ENCODE results near the gene CRYZ.

The CRYZ gene

DNA sequence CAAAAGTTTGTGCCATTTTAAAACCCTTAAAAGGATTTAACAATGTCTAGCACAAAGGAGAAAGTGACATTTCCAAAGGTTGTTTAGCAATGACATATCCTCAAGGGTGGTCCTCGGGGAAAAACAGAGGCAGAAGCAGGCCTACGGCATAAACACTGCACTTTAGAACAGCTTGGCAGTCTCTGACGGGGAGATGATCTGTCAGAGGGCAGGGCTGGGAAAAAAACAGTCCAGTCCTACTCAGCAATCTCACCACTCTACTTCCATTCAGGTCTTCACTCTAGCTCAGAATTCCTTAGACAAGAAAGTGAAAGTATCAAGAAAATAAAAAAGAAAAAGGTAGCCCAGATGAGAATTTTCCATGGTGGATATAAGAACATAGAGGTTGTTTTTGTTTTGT, 4.1 kb downstream of the CRYZ start:
- no peak for ATAC-seq
- TF ChIP-seq, protein P1, sequence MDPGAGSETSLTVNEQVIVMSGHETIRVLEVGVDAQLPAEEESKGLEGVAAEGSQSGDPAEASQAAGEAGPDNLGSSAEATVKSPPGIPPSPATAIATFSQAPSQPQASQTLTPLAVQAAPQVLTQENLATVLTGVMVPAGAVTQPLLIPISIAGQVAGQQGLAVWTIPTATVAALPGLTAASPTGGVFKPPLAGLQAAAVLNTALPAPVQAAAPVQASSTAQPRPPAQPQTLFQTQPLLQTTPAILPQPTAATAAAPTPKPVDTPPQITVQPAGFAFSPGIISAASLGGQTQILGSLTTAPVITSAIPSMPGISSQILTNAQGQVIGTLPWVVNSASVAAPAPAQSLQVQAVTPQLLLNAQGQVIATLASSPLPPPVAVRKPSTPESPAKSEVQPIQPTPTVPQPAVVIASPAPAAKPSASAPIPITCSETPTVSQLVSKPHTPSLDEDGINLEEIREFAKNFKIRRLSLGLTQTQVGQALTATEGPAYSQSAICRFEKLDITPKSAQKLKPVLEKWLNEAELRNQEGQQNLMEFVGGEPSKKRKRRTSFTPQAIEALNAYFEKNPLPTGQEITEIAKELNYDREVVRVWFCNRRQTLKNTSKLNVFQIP (CRISPR knock-in tag; IDR thresholded peaks at IDR 0.05; ENCODE audit: borderline replicate concordance, low read depth) = no peak
- no peak for TF ChIP-seq CSRNP3 (CRISPR knock-in tag; IDR thresholded peaks at IDR 0.05)
- no peak for TF ChIP-seq ZNF565 (CRISPR knock-in tag; conservative IDR thresholded peaks at IDR 0.05; ENCODE audit: low read depth)
- TF ChIP-seq ZNF8 (CRISPR knock-in tag; IDR thresholded peaks at IDR 0.05) = no peak
- TF ChIP-seq PATZ1 (CRISPR knock-in tag; IDR thresholded peaks at IDR 0.05; ENCODE audit: borderline replicate concordance) = no peak
- TF ChIP-seq ARNTL (CRISPR knock-in tag; IDR thresholded peaks at IDR 0.05; ENCODE audit: borderline replicate concordance, low read depth) = no peak
- no peak for TF ChIP-seq ESRRG (CRISPR knock-in tag; IDR thresholded peaks at IDR 0.05)
- TF ChIP-seq RARB (CRISPR knock-in tag; IDR thresholded peaks at IDR 0.05) = no peak
- TF ChIP-seq, protein P2, sequence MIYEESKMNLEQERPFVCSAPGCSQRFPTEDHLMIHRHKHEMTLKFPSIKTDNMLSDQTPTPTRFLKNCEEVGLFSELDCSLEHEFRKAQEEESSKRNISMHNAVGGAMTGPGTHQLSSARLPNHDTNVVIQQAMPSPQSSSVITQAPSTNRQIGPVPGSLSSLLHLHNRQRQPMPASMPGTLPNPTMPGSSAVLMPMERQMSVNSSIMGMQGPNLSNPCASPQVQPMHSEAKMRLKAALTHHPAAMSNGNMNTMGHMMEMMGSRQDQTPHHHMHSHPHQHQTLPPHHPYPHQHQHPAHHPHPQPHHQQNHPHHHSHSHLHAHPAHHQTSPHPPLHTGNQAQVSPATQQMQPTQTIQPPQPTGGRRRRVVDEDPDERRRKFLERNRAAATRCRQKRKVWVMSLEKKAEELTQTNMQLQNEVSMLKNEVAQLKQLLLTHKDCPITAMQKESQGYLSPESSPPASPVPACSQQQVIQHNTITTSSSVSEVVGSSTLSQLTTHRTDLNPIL (CRISPR knock-in tag; IDR thresholded peaks at IDR 0.05; ENCODE audit: low read depth) = no peak
- no peak for TF ChIP-seq ZC3H10 (CRISPR knock-in tag; IDR thresholded peaks at IDR 0.05)
- no peak for TF ChIP-seq OSR1 (CRISPR knock-in tag; IDR thresholded peaks at IDR 0.05)
- no peak for TF ChIP-seq CSDC2 (CRISPR knock-in tag; IDR thresholded peaks at IDR 0.05)

- TF ChIP-seq, protein P2 (CRISPR knock-in tag; IDR thresholded peaks at IDR 0.05; ENCODE audit: low read depth) = no peak
- no peak for TF ChIP-seq PPARA (CRISPR knock-in tag; IDR thresholded peaks at IDR 0.05; ENCODE audit: borderline replicate concordance)
- no peak for TF ChIP-seq BACH2 (CRISPR knock-in tag; IDR thresholded peaks at IDR 0.05; ENCODE audit: borderline replicate concordance)
- no peak for ATAC-seq
Observed at GRCh38 chr1:74726063-74726462, 6.8 kb downstream of the CRYZ start.

GRCh38 chr1:74717626-74718025, 15.2 kb downstream of the CRYZ start:
- no peak for ATAC-seq
- TF ChIP-seq PPARA (CRISPR knock-in tag; IDR thresholded peaks at IDR 0.05; ENCODE audit: borderline replicate concordance) = no peak
- TF ChIP-seq, protein P2 (CRISPR knock-in tag; IDR thresholded peaks at IDR 0.05; ENCODE audit: low read depth) = no peak
- TF ChIP-seq ESRRG (CRISPR knock-in tag; IDR thresholded peaks at IDR 0.05) = no peak
- no peak for TF ChIP-seq ZFP3 (CRISPR knock-in tag; IDR thresholded peaks at IDR 0.05)
- TF ChIP-seq TOX (CRISPR knock-in tag; IDR thresholded peaks at IDR 0.05; ENCODE audit: borderline replicate concordance) = no peak
- no peak for TF ChIP-seq ZC3H10 (CRISPR knock-in tag; IDR thresholded peaks at IDR 0.05)
- TF ChIP-seq ARNTL (CRISPR knock-in tag; IDR thresholded peaks at IDR 0.05; ENCODE audit: borderline replicate concordance, low read depth) = no peak
- TF ChIP-seq, protein P3, sequence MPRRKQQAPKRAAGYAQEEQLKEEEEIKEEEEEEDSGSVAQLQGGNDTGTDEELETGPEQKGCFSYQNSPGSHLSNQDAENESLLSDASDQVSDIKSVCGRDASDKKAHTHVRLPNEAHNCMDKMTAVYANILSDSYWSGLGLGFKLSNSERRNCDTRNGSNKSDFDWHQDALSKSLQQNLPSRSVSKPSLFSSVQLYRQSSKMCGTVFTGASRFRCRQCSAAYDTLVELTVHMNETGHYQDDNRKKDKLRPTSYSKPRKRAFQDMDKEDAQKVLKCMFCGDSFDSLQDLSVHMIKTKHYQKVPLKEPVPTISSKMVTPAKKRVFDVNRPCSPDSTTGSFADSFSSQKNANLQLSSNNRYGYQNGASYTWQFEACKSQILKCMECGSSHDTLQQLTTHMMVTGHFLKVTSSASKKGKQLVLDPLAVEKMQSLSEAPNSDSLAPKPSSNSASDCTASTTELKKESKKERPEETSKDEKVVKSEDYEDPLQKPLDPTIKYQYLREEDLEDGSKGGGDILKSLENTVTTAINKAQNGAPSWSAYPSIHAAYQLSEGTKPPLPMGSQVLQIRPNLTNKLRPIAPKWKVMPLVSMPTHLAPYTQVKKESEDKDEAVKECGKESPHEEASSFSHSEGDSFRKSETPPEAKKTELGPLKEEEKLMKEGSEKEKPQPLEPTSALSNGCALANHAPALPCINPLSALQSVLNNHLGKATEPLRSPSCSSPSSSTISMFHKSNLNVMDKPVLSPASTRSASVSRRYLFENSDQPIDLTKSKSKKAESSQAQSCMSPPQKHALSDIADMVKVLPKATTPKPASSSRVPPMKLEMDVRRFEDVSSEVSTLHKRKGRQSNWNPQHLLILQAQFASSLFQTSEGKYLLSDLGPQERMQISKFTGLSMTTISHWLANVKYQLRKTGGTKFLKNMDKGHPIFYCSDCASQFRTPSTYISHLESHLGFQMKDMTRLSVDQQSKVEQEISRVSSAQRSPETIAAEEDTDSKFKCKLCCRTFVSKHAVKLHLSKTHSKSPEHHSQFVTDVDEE (CRISPR knock-in tag; IDR thresholded peaks at IDR 0.05) = no peak
- TF ChIP-seq ISL1 (CRISPR knock-in tag; IDR thresholded peaks at IDR 0.05) = no peak
- TF ChIP-seq CSDC2 (CRISPR knock-in tag; IDR thresholded peaks at IDR 0.05) = no peak
- TF ChIP-seq PATZ1 (CRISPR knock-in tag; IDR thresholded peaks at IDR 0.05; ENCODE audit: borderline replicate concordance) = no peak
- no peak for TF ChIP-seq TCF4 (CRISPR knock-in tag; IDR thresholded peaks at IDR 0.05; ENCODE audit: borderline replicate concordance)
- TF ChIP-seq ZFP30 (CRISPR knock-in tag; IDR thresholded peaks at IDR 0.05) = no peak
- TF ChIP-seq ZNF70 (CRISPR knock-in tag; IDR thresholded peaks at IDR 0.05) = no peak
